Gastroesophageal sphincter (tissue), 3 donors: Measurements from ENCODE around the gene CSPG5.

Source experiments
- EP300 ChIP-seq: sonication (generic); formaldehyde crosslinking; IDR thresholded peaks from one replicate; pipeline ENCODE4 v1.6.1; 2017; ENCODE audit warnings: antibody characterized with exemption, mild to moderate bottlenecking
- POLR2A ChIP-seq, 2 donors: fragments of 450-650 bp; IDR thresholded peaks; one replicate each; pipeline ENCODE4 v1.6.1; 2017; ENCODE audit warnings: antibody characterized with exemption in 2 of 2, mild to moderate bottlenecking in 2 of 2, moderate library complexity in 1 of 2
- POLR2AphosphoS5 ChIP-seq: sonication (generic); formaldehyde crosslinking; IDR thresholded peaks from one replicate; pipeline ENCODE4 v1.6.1; 2017; ENCODE audit warnings: antibody characterized with exemption
- TF ChIP-seq, protein P1 (sequence below), 4 experiments: fragments of 200-600 bp in 2 of 4; fragments of 450-650 bp in 2 of 4; sonication (generic) in 1 of 4; IDR thresholded peaks; one replicate each; pipeline ENCODE4 v1.5.1; 2017 to 2019; ENCODE audit warnings: antibody characterized with exemption in 4 of 4, mild to moderate bottlenecking in 2 of 4, moderate library complexity in 2 of 4

DNA sequence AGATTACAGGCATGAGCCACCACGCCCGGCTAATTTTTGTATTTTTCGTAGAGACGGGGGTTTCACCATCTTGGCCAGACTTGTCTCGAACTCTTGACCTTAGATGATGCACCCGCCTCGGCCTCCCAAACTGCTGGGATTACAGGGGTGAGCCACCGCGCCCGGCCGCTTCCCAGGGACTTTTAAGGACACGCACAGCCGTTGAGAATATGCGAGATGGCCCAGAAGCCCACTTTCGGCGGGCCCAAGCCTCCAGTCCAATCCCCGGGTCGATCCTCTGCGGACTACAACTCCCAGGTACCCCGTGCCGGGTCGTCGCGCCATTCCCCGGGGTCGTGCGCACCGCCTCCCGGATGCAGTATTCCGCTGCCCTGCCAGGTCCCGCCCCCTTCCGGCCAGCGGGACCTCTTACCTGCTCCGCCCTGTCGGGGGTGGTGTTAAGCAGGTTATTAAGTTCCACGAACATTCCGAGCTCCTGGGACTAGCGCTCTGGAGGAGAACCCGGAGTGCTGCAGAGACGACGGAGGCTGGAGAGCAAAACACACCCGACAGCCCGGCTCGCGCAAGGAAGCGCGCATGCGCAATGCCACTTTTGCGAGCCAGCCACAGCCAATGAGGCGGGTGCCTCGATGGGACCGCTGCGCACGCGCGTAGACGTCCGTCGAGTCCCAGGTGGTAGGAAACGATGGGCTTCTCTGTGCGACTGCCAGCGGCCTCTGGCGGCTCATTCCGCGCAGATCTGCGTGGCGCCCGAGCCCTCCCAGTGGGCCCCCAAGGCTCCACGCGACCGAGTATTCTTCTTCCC lies 65.3 kb downstream of the CSPG5 start, which contains the start of gene ELP6:
- TF ChIP-seq, protein P1, sequence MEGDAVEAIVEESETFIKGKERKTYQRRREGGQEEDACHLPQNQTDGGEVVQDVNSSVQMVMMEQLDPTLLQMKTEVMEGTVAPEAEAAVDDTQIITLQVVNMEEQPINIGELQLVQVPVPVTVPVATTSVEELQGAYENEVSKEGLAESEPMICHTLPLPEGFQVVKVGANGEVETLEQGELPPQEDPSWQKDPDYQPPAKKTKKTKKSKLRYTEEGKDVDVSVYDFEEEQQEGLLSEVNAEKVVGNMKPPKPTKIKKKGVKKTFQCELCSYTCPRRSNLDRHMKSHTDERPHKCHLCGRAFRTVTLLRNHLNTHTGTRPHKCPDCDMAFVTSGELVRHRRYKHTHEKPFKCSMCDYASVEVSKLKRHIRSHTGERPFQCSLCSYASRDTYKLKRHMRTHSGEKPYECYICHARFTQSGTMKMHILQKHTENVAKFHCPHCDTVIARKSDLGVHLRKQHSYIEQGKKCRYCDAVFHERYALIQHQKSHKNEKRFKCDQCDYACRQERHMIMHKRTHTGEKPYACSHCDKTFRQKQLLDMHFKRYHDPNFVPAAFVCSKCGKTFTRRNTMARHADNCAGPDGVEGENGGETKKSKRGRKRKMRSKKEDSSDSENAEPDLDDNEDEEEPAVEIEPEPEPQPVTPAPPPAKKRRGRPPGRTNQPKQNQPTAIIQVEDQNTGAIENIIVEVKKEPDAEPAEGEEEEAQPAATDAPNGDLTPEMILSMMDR (IDR thresholded peaks at IDR 0.05): peak in 3 of 4 experiments; percentile 42 to 58 (median 58)
- TF ChIP-seq POLR2A (IDR thresholded peaks at IDR 0.05) (peak; percentile 67 to 78), POLR2AphosphoS5 (peak; percentile 67), EP300 (no peak)
